GM21576 (cell line): ENCODE results near the gene CFAP221.
"Not testable (repeated sequence)": the region's sequence is repeated elsewhere in the genome, so short reads cannot be mapped to it uniquely, and the experiment has no call there.

Experiments
- ATAC-seq: cut with Tn5 transposase; IDR thresholded peaks from one replicate; pipeline ENCODE4 v1.9.1; 2021; ENCODE audit warnings: mild to moderate bottlenecking, moderate library complexity; ENCODE audit not compliant: unreplicated experiment

The CFAP221 gene

DNA sequence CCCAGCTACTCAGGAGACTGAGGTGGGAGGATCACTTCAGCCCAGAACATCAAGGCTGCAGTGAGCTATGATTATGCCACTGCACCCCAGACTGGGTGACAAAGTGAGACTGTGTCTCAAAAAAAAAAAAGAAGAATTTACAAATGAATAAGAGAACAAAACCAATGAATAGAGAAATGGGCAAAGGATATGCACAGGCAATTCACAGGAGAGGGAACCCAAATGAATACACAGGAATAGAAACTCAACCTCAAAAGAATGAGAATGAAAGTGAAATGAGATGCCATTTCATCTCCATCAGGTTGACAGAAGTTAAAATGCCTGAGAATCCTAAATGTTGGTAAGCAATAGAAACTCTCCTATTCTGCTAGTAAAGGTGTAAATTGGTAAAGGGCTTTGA is 40.2 kb downstream of the CFAP221 start:
- no peak for ATAC-seq

DNA sequence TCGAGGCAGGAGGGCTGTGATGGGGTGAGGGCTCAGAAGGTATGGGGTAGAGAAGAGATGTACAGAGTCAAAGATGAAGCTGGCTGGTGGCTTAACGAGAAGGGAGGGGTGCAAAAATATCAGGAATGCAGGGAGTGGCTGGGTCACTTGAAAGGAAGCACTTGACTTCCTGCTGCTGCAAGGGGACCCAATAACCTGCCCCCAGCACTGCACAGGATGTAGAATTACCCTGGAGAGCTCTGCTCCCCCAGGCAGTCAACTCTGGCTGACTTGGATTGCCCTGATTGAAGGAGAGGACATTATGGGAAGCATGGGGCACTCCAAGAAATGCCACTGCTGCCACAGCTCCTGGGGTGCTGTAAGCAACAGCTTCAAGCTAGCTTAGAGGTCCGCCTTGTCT is 41.8 kb downstream of the CFAP221 start:
- ATAC-seq, result no peak

DNA sequence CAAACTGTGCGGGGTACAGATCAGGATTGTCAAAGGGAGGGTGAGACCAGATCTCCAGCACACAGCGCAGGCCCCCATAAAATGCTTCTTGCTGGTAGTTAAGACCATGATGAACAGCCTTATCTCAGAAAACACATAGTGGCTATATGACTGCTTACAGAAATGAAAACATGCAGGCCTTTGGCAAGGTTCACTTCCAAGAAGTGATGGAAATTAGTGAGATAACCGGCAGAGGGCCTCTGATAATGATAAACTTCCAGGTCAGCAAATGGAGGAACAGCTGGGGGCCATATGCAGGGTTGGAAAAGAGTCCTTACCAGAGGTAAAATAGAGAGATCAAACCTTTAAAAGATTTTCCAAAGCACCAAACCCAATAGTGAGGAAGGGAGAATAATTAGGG is 46.6 kb downstream of the CFAP221 start:
- ATAC-seq, result no peak

DNA sequence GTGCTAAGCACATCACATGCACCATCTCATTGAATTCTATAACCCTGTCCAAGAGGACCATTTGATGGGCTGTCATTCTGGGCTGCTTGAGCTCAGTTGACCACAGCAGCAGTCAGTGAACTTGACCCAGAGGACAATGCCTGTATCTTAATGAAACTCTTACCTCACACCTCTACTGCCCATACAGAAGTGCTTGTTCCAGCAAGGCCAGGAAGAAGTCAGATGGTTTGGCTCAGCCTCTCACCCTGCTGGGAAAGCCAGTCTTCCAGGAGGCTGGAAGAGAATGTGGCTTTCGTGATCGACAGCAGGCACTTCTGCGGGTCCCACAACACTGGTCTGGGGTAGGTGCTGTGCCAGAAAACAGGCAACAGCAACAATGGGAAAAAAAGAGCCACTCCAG is 47.3 kb downstream of the CFAP221 start:
- ATAC-seq, result no peak

DNA sequence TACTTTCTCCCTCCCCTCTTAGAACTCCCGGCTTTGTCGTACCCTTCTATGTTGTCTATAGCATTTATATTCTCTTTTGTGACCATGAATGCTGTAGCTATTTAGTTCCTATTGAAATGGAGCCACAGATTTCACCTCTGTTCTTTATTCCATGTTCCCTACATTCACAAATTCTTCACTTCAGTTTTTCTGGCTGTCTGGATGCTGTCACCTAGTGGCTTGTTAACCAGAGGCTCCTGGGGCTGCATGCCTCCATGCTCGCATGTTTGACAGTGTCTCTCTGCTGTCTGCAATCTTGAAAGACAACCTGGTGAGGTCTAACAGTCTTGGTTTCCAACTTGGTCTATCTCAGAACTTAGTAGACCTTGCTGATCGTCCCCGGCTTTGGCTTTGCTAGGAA is 48.2 kb downstream of the CFAP221 start:
- ATAC-seq, result no peak

DNA sequence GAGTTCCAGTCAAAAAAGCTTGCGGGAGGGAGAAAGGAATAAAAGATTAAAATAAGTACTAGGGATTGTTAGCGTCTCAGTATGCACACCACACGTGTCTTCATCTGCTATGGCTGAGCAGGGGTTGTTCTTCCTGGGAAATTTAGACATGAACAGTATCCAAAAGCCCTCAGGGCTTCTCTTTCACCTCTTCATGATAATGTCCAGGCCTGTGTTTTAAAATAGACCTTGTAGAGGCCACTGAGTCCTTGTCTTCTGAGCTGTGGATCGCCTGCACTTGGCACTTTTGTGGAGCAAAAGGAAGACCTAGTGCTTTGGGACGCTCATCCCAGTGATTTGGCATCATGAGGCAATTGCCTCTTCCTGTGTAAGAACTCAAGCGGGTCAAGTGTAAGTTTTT is 52.4 kb downstream of the CFAP221 start:
- no peak for ATAC-seq

DNA sequence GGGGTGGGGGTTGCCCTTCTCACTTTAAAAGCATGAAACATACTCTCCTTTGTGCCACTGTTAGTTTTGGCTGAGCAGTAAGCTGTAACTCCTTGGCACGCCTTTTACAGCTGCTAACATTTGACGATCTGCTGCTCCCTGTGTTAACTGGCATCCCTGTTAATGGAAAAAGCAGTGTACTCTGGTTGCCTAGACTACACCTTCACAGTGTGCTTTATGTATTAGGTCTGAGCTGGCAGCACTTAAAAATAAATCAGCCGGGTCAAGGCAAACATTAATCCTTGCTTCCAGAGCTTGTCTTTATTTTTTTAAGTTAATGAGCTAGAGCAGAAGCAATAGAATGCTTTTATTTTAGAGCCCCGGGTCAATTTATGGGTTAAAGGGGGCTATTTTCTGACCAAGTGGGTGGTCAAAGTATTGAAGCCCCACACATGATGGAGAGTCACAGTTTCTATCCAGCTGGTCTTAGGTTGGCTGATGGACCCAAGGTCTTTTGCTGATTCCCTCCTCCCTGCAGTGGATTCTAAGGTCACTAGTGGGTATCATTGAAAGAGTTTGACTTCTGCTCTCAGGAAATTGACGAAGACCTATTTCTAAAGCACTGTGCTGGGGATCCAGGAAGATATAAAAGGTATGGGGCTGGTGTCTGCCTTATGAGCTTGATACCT is 54.5 kb downstream of the CFAP221 start:
- no peak for ATAC-seq

DNA sequence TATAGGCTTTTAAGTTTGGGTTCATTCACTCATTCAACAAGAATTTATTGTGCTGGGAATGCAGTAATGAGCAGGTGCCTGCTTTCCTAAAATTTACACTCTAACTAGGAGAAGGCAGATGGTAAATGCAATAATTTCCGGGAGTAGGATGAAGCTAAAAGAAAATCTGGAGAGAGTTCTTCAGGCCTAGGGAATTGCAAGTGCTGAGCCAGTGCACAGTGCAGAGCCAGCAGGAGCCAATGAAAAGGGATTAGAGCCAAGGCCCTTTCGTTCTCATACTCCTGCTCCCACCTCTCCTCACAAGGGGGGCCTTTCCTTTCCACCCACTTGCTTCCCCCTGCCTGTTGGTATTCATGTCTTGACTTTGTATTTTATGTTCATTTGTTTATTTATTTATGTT is 55.1 kb downstream of the CFAP221 start:
- ATAC-seq, result no peak

DNA sequence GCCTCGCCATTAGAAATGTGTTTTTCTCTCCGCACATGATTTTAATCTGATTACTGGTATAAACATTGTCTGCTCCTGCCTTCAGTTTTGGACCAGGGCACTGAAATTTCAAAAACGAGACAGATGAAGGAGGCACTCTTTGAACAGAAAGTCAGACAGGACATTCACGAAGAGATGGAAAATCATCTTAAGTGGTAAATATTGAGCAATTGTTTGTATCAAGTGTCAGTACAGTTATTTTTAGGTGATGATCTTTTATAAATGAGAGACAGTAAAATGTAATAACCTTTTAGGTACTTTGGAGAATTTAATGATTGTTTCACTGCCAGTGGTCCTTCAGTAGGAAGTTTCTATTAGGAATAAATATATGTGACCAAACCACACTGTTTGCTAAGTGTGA is 60.8 kb downstream of the CFAP221 start:
- ATAC-seq, result no peak

DNA sequence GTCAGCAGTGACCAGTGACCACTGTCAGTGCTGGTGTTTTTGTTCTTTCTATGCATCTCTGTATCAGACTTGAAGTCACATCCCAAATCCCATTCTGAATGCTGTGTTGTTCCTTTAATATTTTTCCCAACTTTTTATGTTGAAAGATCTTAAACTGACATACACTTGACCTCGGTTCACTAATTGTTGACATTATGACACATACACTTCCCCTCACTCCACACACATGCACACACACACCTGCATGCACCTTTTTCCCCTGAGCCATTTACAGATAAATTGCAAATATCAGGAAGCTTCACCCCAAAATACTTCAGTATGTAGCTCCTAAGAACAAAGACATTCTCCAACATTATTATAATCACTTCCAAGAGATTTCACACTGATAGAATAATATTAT is 62.4 kb downstream of the CFAP221 start:
- ATAC-seq, result no peak

DNA sequence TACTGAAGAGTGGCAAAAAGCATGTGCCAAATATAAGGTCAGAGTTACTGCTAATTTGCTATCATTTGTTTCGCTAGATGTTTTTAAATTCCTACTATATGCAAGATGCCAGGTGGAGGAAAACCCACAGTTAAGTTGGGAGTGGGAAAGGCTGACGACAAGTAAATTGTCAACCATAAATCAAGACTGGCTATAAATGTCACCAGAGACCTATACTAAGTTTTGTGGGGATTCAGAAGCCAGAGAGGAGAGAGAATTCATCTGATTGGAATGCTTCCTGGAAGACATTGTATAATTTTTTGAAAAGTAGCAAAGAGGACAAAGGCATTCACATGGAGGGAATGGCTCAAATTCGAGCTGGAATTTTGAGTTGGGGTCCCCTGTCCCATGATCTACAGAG is 64.3 kb downstream of the CFAP221 start:
- no peak for ATAC-seq

DNA sequence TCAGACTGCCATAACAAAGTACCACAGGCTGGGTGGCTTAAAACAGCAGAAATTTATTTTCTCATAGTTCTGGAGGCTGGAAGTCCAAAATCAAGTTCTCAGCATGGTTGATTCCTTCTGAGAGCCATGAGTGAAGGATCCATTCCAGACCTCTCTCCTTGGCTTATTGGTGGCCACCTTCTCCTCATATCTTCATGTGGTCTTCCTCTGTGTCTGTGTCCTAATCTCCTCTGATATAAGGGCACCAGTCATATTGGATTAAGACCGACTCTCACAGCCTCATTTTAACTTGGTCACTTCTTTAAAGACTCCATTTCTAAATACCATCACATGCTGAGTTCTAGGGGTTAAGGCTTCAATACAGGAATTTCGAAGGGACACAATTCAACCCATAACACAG is 65.1 kb downstream of the CFAP221 start:
- no peak for ATAC-seq

DNA sequence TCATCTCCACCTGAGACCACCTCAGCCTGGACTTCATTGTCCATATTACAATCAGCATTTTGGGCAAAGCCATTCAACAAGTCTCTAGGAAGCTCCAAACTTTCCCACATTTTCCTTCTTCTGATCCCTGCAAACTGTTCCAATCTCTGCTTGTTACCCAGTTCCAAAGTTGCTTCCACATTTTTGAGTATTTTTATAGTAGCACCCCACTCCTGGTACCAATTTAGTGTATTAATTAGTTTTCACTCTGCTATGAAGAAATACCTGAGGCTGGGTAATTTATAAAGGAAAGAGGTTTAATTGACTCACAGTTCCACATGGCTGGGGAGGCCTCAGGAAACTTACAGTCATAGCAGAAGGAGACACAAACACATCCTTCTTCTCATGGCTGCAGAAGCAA is 69.9 kb downstream of the CFAP221 start:
- ATAC-seq, result not testable (repeated sequence)

DNA sequence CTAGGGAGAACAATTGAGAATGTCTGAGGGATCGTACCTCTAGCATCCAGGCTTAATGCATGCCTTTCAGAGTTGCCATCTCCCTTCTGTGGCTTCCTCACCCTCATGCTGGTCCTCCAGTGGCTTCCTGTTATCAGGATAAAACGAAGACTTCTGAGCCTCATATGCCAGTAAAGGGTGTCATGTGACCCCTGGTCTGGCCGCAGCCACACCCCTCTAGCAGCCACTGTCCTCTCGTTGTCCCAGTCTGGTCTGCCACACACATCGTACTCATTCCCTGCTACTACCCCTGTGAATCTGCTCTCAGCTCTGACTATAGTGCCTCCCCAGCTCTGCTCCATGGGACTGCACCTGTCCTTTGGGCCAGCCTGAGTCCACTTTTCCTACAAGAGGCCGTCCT is 72.2 kb downstream of the CFAP221 start:
- ATAC-seq, result no peak

DNA sequence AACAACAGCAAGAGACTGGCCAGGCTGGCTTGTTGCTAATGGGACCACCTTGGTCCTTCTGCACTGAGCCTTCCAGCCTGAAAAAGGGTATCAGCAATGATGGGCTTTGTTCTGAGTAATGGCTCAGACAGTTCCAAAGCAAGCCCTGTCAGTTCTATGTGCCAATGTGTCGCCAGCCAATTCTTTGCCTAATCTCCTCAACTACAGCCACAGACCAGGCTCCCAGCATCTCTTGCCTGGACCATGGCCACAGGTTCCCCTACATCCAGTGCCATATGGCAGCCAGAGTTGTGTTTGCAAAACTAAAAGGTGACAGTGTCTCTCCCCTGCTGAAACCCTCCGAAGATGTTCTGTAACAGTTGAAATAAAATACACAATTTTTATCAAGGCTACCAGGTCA is 73.2 kb downstream of the CFAP221 start:
- ATAC-seq, result no peak

DNA sequence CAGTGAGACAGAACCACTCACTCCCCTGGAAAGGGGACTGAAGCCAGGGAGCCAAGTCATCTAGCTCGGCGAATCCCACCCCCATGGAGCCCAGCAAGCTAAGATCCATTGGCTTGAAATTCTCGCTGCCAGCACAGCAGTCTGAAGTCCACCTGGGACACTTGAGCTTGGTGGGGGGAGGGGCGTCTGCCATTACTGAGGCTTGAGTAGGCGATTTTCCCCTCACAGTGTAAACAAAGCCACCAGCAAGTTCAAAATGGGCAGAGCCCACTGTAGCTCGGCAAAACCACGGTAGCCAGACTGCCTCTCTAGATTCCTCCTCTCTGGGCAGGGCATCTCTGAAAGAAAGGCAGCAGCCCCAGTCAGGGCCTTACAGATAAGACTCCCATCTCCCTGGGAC is 74.5 kb downstream of the CFAP221 start:
- not testable (repeated sequence) for ATAC-seq

DNA sequence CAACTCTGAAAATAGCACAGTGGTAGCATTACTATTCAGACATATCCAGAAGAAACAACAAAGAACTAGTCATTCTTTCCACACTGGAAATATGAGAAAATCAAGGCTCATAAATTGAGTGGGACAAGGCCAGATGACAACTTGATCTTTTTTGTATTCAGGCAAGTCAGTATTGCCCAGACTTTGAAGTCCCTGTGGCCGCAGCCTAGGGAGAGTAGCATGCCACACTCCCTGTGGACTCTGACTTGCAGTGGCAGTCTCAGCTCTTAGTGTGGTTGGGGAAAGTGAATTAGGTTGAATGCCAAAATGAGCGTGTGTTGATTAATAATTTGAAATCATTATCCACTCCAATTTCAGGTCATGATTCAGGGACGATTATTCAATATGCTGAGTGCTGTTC is 81.0 kb downstream of the CFAP221 start:
- ATAC-seq, result no peak

DNA sequence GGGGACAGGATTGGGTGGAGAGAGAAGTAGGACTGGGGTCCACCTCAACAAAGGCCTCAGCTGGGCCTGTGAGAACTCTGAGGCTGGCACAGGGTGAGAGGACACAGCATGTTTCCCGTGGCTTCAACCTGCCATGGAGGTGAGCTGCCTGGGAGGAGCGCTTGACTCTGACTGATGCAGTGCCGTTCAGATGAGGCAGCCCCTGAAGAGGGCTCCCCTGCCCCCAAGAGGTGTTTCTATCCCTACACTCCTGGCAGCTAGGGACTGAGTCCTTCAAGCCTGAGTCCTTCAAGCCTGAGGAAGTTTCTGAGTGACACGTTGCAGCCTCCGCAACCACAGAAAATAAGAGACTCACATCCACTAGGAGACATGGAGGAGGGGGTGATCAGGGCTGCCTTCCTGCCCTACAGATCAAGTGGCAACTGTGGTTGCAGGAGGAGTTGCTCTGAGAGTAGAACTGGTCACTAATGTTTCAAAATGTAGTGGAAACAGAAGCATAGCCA is 85.1 kb downstream of the CFAP221 start:
- no peak for ATAC-seq

DNA sequence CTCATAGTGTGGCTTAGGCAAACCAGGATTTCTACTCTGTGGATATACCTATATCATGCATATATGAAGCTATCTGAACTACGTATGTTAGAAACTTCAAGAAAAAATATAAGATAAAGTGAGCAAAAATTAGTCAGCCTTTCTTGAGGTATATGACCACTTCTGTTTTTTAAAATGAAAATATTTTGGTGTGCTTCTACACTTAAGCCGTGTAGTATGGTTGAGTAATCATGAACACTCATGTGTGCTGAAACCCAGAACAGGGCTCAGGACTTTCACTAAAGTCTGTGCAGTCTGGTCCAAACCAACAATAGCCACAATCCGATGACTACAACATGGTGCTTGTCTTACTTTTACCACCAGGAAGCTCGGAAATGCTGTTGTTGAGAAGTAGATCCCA is 85.9 kb downstream of the CFAP221 start:
- no peak for ATAC-seq

DNA sequence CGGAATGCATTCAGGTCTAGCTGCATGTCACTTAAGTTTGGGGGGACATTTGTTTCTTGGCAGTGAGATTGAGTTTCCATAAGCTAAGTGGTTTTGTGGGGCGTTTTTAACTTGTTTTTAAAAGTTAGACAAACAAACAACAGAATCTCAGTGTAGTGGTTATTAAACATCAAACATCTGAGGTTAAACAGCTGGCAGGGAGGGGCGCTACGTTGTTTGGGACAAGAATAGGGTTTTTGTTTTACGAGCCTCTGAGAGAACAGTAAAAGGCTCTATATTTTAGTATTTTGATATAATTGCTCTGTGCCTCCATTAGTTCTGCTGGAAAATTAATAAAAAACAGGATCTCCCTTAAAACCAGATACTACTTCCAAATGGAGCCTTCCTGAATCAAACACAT is 93.1 kb downstream of the CFAP221 start:
- no peak for ATAC-seq

DNA sequence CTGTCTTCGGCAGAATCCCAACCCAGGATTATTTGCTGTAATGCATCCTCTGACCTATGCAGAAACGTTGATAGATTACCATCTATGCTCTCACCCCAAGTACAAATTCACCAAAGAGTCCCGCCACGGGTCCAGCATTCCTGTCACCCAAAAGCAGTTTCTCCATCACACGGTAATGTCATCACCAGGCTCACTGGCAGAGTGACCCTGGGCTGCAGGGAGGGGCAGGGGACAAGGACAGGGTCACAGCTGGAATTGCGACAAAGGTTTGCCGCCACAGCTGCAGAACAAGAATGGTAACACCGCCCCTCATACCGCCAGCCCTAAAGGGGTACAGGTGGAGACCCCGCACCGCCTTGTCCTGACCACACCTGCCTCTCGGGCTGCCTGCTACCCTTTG is 94.0 kb downstream of the CFAP221 start:
- no peak for ATAC-seq

DNA sequence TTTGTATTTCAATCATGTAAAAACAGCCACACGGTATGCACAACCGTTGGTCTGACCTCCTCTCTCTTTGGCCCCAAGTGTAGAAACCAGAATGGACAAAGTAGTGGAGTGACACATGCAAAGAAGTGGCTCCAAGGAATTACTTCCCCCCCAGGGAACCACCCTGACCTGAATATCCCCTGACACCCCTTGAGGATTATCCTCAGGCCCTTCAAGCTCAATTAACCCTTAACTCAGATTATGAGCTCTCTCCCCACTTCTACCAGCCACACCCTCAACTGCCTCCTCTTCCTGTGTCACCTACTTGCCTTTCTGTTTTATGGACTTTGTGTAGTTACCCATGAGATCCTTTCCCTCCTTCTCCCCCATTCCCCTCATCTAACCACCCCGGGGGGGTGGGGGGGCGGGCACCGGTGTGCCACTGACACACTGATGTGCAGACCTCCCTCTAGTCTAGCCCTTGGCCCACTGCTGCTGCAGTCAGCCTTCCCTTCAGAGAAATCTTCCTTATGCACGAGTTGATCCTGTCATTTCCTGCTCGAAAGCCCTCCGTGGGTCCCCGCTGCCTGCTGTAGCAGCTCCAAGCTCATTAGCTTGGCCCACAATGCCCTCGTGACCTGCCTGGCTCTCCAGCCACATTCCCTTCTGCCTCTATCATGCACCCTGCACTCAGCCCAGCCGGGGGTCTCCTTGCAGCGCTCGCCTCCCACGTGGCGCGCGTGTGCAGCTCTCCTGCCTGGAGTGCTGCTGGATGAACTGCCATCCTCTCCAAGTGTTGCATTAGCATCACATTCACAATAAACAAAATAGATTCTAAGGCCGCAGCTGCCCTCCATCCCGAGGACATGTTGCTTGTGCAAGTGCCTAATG is 94.7 kb downstream of the CFAP221 start:
- no peak for ATAC-seq
